Measurements from ENCODE around the gene TREX2. TPM values are rescaled to one million over a fixed set of nuclear protein-coding genes. Genes with fewer than 3 reads are reported as not detected.

The TREX2 gene
- total RNA-seq, 4 donors from 2014 or later: 1.4 to 3.2 (median 2.9) TPM; not detected in 1

DNA sequence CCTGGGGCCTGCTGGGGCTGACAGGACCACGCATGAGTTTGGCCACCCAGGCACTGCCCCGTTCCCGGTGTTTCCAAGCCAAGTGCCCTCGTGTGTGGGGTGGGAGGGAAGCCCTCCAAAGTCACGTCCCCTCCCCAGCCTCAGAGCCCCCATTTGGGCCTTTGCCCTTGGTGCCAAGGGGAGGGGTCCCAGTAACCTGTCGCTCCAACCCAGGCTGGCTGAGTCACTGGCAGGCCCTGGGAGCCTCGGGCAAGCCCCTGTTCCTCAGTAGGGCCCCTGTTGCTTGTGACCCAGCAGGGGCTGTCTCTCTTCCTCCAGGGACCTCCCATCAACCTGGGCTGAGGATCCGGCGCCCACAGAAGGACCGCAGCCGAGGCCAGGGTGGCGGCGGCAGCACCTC, 35.2 kb upstream of the TREX2 start:
- Histone ChIP-seq H3K27ac (no peak overlapping the region), H3K9me3 (no peaks in the 10 kb centered on the region), H3K4me1 (no peaks in the 10 kb centered on the region), H3K27me3 (no peaks in the 10 kb centered on the region), H3K36me3 (no peaks in the 10 kb centered on the region), H3K4me3 (no peak overlapping the region)
- intact Hi-C loops (cut with DNase I; ENCODE audit: low total_unique reads): no loop called here
- TF ChIP-seq POLR2A (IDR thresholded peaks at IDR 0.05): no peak
- TF ChIP-seq, protein P1, sequence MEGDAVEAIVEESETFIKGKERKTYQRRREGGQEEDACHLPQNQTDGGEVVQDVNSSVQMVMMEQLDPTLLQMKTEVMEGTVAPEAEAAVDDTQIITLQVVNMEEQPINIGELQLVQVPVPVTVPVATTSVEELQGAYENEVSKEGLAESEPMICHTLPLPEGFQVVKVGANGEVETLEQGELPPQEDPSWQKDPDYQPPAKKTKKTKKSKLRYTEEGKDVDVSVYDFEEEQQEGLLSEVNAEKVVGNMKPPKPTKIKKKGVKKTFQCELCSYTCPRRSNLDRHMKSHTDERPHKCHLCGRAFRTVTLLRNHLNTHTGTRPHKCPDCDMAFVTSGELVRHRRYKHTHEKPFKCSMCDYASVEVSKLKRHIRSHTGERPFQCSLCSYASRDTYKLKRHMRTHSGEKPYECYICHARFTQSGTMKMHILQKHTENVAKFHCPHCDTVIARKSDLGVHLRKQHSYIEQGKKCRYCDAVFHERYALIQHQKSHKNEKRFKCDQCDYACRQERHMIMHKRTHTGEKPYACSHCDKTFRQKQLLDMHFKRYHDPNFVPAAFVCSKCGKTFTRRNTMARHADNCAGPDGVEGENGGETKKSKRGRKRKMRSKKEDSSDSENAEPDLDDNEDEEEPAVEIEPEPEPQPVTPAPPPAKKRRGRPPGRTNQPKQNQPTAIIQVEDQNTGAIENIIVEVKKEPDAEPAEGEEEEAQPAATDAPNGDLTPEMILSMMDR (IDR thresholded peaks at IDR 0.05): no peak
- DNase-seq: no peak

DNA sequence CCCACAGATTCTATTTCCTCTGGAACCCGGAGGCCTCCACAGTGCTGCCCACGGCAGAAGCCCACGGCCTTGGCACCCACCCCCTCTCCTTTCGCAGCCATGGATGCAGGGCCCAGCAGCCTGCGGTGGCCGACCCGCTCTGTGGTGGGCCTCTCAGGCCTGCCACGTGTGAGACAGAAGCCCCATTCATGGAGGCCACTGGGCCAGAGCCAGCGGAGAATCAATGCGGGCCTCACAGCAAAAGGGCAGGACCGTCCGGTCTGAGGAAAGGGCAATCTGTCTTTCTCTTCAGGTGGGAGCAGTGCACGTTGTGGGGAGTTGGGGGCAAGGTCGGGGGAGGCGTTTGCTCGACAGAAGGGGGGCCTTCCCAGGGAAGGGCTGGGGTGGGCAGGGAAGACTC, 32.9 kb upstream of the TREX2 start:
- TF ChIP-seq, protein P1 (IDR thresholded peaks at IDR 0.05): no peak
- TF ChIP-seq POLR2A (IDR thresholded peaks at IDR 0.05): no peak
- Histone ChIP-seq H3K4me3 (no peak overlapping the region), H3K27ac (peak overlapping the region in 1 of 2 donors; percentile 82), H3K36me3 (no peaks in the 10 kb centered on the region), H3K4me1 (peaks cover 0 to 6% of the 10 kb centered on the region in 2 donors), H3K9me3 (no peaks in the 10 kb centered on the region), H3K27me3 (no peaks in the 10 kb centered on the region)
- intact Hi-C loops (cut with DNase I; ENCODE audit: low total_unique reads): no loop called here
- no peak for DNase-seq

DNA sequence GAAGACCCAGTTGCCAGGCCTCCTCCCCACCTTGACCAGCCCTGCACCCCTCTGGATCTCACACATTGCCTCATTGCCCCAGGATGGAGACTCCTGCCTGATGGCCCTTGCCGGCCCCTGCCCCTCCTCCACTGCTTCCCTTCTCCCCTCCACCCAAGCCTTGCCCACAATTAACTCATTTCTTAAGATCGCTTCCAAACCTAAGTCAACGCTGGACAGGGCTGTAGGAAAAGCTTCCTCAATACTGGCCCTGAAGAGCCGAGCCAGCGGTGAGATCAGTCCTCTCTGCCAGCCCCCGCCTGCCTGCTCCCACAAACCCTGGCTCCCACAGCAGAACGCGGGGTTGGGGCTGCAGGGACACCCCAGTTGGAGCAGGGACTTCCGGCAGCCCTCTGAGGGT, 32.0 kb upstream of the TREX2 start:
- H3K36me3 ChIP-seq: no peaks in the 10 kb centered on the region
- peaks cover 0 to 6% of the 10 kb centered on the region in 2 donors for H3K4me1 ChIP-seq
- TF ChIP-seq, protein P1 (IDR thresholded peaks at IDR 0.05): no peak
- no peak for TF ChIP-seq POLR2A (IDR thresholded peaks at IDR 0.05)
- no peaks in the 10 kb centered on the region for H3K9me3 ChIP-seq
- H3K27me3 ChIP-seq: no peaks in the 10 kb centered on the region
- intact Hi-C loops (cut with DNase I; ENCODE audit: low total_unique reads): no loop called here
- H3K27ac ChIP-seq: peak overlapping the region; percentile 67 to 82
- no peak overlapping the region for H3K4me3 ChIP-seq
- DNase-seq: peak; percentile 36 to 55

DNA sequence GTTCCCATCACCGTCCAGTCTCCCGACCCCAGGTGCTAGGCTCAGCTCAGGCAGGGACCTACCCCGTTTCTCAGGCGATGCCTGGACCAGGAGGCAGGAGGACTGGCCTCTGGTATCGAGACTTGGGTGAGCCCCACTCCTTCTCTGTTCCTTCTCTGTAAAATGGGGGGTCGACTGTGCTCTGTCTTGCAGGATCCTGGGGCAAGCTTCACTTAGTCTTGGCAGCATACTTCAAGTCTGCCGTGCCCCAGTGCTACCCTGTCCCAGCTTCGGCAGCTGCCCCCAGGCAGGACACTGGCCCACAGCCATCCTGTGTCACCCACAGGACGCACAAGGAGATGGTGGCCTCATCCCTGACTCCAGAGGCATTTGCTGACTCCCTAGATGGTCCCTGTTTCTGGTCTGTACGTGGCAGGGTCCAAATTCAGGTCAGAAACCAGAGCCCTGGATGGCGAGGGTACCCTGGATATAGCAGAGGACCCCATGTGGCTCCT, 31.6 kb upstream of the TREX2 start:
- Histone ChIP-seq H3K4me3 (no peak overlapping the region), H3K4me1 (peaks cover 0 to 6% of the 10 kb centered on the region in 2 donors), H3K9me3 (no peaks in the 10 kb centered on the region), H3K27ac (peak overlapping the region; percentile 67 to 82), H3K36me3 (no peaks in the 10 kb centered on the region), H3K27me3 (no peaks in the 10 kb centered on the region)
- intact Hi-C loops (cut with DNase I; ENCODE audit: low total_unique reads): no loop called here
- TF ChIP-seq POLR2A (IDR thresholded peaks at IDR 0.05): no peak
- TF ChIP-seq, protein P1 (IDR thresholded peaks at IDR 0.05): no peak
- DNase-seq: no peak

DNA sequence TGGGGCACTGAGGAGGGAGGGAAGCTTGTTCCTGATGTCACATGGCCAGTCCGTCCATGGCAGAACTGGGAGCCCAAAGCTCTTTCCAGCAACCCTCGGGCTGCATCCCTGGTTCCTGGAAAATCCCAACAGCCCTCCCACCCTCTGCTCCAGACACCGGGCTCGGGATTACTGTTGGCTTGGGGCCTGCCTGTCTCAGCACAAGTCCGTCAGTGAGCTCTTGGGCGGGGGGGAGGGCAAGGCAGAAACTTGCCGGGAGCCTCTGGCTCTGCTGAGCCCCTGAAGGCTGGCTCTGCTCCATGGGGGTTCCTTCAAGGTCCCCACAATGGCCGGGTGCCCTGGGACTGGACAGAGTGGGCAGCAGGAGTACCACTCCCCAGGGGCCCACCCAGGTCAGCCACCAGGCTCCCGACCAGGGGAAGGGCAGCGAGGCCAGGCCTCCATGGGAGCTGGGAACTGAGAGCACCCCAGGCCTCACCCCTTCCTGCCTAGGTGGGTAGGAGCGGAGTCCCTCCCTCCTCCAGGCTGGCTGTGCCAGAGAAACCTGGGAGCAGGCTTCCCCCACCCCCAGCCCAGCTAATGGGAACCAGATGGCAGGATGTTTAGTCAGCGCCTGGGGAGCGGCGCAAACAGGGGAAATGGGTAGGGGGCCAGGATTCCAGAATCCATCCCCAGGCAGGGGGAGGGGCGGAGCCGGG, 31.0 kb upstream of the TREX2 start:
- peaks cover 0 to 6% of the 10 kb centered on the region in 2 donors for H3K4me1 ChIP-seq
- peak overlapping the region; percentile 67 to 82 for H3K27ac ChIP-seq
- no peak for TF ChIP-seq POLR2A (IDR thresholded peaks at IDR 0.05)
- TF ChIP-seq, protein P1 (IDR thresholded peaks at IDR 0.05): no peak
- H3K36me3 ChIP-seq: no peaks in the 10 kb centered on the region
- H3K9me3 ChIP-seq: no peaks in the 10 kb centered on the region
- intact Hi-C loops (cut with DNase I; ENCODE audit: low total_unique reads): no loop called here
- DNase-seq: peak; percentile 67 to 71
- H3K27me3 ChIP-seq: no peaks in the 10 kb centered on the region
- no peak overlapping the region for H3K4me3 ChIP-seq
